ENCODE measurements around the gene NECAB3. TPM values are rescaled to one million over a fixed set of nuclear protein-coding genes. Genes with fewer than 3 reads are reported as not detected.

The NECAB3 gene
- total and polyA plus RNA-seq, 2 of the 13 experiments (the other 11 are each of a cell fraction or from before 2014, with no cell fraction given): 61.5 to 65.5 TPM

- TF ChIP-seq ZBTB40 (IDR thresholded peaks at IDR 0.05) (no peak), ZBTB40 (CRISPR knock-in tag; IDR thresholded peaks at IDR 0.05) (peak; percentile 78), MEIS1 (CRISPR knock-in tag; IDR thresholded peaks at IDR 0.05; ENCODE audit: borderline replicate concordance) (peak; percentile 95; the same call in 1 of the 2 replicates), PHF20 (CRISPR knock-in tag; IDR thresholded peaks at IDR 0.05) (peak; percentile 31; the same call in 1 of the 2 replicates), FOXA3 (CRISPR knock-in tag; IDR thresholded peaks at IDR 0.05) (peak; percentile 87), ZBTB7B (CRISPR knock-in tag; IDR thresholded peaks at IDR 0.05) (peak; percentile 87), CREB1 (IDR thresholded peaks at IDR 0.05) (no peak), CREB1 (CRISPR knock-in tag; IDR thresholded peaks at IDR 0.05) (peak; percentile 73; the same call in 1 of the 2 replicates), NONO (IDR thresholded peaks at IDR 0.05) (no peak), NONO (CRISPR knock-in tag; conservative IDR thresholded peaks at IDR 0.05) (peak; percentile 92), ZNF761 (CRISPR knock-in tag; conservative IDR thresholded peaks at IDR 0.05) (peak; percentile 82; the same call in 1 of the 2 replicates), ZNF20 (CRISPR knock-in tag; IDR thresholded peaks at IDR 0.05) (peak; percentile 63; the same call in 1 of the 2 replicates), SRF (IDR thresholded peaks at IDR 0.05; ENCODE audit: low read depth, low read length) (no peak), ZNF746 (CRISPR knock-in tag; IDR thresholded peaks at IDR 0.05) (peak; percentile 56; the same call in 1 of the 2 replicates), HNF4A (CRISPR knock-in tag; IDR thresholded peaks at IDR 0.05) (peak; percentile 95), HIVEP1 (CRISPR knock-in tag; IDR thresholded peaks at IDR 0.05) (peak; percentile 98), KLF12 (CRISPR knock-in tag; IDR thresholded peaks at IDR 0.05; ENCODE audit: borderline replicate concordance) (0 out of 2 replicates have a peak, but pooled peaks have one; percentile 75), ISL2 (CRISPR knock-in tag; IDR thresholded peaks at IDR 0.05) (peak; percentile 25; the same call in 1 of the 2 replicates), ZBTB7A (CRISPR knock-in tag; IDR thresholded peaks at IDR 0.05) (peak; percentile 99), SIX4 (CRISPR knock-in tag; IDR thresholded peaks at IDR 0.05) (peak; percentile 74; the same call in 1 of the 2 replicates), MYC (CRISPR knock-in tag; IDR thresholded peaks at IDR 0.05; ENCODE audit: borderline replicate concordance) (peak; percentile 98)
Measured at GRCh38 chr20:33701629-33702450, 27.6 kb upstream of the NECAB3 start (continued).
